Posterior cingulate gyrus (tissue), 11 donors: ENCODE results near the gene BRSK2.
A peak's percentile ranks its signal among the peaks of the same experiment; 100 is the strongest.
"Not testable (repeated sequence)": the region's sequence is repeated elsewhere in the genome, so short reads cannot be mapped to it uniquely, and the experiment has no call there.

Experiments used
- DNase-seq, 10 donors: peaks; one replicate each; pipeline versions ENCODE4 v3.0.0 to v3.0.0-alpha.2; 2020 to 2021; ENCODE audit warnings: mixed read lengths in 3 of 10
- intact Hi-C: fragments of 100-400 bp; cut with DNase I; formaldehyde crosslinking; loops from one replicate; pipeline ENCODE4 v1.15.1; 2023

The BRSK2 gene

DNA sequence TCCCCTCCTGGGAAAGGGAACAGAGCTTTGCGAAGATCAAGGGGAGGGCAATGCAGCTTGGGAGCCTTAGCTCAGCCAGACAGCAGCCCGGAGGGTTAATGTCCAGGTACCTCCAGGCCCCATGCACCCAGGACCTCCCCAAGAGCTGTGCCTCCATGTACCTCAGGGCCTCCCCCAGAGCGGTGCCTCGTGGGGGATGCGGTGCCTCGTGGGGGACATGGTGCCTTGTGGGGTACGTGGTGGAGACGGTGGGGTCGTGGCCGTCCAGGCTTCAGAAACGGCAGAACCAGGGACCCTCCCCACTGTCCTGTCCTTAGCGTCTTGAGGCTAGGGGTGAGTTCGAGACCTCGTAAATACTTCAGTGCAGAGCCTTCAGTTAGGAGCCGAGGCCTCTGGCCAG, 33.2 kb downstream of the BRSK2 start:
- intact Hi-C loops: no loop called here
- no peak for DNase-seq

DNA sequence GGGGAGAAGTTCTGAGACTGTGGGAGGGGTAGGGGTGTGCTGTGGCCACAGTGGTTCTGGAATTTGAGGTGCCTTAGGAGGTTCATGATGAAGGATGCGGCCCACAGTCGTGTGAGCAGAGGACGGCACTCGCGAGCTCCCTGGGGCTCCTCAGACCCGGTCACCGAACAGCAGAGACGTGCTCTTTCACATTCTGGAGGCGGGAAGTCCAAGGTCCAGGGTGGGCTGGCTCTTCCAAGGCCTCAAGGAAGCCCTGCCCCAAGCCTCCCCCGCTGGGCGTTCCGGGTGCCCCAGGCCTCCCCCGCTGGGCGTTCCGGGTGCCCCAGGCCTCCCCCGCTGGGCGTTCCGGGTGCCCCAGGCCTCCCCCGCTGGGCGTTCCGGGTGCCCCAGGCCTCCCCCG, 33.7 kb downstream of the BRSK2 start:
- intact Hi-C loops, DNase-seq: not testable (repeated sequence)

DNA sequence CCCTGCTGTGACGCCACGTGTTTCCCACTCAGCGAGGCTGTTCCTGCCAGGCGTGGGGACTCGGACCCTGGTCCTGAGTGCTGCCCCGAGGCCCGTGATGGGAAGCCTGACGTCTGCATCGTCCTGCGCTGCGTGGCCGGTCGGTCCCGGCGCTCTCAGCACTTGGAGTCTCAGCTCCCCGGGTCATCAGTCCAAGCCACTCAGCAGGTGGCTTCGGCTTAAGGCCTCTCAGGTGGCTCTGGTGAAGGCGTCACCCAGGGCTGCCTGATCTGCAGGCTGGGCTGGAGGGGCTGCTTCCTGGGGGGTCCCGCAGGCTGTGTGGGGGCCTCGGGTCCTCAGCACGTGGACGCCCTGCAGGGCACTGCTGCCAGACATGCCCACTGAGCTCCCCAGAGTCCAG, 35.3 kb downstream of the BRSK2 start:
- intact Hi-C loops: no loop called here
- DNase-seq: no peak

DNA sequence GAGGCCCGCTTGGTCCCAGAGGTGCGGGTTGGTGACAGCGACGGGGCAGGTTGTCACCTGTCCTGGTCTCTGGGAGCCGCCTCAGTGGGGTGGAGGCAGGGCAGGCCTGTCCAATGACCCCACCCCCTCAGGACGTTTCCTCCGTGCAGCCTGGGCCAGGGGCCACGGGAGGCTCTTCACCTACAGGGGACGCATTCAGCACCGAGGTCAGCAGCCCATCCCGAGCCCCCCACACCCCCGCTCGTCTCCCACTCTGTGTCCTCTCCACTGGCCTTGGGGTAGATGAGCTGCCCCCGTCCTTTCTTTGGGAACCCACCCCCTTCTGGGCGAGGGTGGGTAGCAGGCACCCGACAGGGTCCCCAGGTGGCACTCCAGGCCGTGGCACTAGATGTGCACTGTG, 35.7 kb downstream of the BRSK2 start:
- DNase-seq: no peak
- intact Hi-C loops: no loop called here

DNA sequence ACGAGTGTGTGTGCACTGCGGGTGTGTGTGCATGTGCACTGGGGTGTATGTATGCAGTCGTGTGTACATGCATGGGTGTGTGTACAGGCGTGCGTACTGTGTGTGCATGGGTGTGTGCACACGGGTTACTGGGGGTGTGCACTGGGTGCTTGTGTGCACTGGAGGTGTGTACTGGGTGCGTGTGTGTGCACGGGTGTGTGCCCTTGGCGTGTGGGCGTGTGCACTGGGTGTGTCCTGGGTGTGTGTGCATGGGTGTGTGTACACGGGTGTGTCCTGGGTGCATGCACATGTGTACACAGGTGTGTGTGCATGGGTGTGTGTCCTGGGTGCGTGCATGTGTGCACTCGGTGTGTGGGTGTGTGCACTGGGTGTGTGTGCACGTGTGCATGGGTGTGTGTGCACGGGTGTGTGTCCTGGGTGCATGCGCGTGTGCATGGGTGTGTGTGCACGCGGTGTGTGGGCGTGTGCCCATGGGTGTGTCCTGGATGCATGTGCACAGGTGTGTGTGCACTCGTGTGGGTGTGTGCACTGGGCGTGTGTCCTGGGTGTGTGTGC, 39.1 kb downstream of the BRSK2 start:
- intact Hi-C loops: no loop called here
- DNase-seq: no peak

DNA sequence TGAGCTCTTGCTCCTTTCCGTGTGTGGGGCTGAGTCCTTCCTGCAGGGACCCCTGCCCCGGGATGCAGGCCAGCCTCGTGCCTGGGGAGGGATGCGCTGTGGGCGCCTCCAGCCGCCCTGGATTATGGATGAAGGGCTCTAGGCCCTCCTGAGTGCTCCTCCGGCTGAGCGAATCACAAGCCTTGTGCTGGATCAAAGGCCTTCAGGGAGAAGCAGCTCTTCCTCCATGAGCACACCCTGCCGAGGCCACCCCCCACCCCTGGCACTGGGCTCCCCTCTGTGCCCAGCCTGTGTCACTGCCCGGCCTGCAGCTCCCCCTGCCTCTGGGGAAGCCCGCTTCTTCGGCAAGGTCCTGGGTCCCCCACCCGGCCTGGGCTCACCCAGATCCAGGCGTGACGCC, 43.8 kb downstream of the BRSK2 start:
- no peak for DNase-seq
- intact Hi-C loops: no loop called here

DNA sequence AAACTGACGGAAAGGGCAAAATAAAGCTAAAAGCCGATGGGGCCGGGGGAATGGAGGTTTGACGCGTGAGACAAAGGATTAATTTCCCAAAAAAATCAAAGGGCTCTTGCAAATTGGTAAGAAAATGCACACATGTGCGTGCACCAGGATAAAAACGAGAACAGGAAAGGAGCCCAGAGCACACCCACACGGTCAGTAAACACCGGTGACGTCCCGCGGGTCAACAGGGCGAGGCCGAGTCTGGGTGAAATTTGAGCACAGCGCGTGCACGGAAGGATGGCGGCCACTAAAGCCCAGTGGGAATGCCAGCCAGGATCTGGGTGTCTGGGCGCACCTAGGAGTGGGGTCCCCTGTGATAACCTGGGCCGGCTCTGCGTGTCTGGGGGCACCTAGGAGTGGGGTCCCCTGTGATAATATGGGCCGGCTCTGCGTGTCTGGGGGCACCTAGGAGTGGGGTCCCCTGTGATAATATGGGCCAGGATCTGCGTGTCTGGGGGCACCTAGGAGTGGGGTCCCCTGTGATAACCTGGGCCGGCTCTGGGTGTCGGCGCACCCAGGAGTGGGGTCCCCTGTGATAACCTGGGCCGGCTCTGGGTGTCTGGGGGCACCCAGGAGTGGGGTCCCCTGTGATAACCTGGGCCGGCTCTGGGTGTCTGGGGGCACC, 44.4 kb downstream of the BRSK2 start:
- intact Hi-C loops: no loop called here
- no peak for DNase-seq

DNA sequence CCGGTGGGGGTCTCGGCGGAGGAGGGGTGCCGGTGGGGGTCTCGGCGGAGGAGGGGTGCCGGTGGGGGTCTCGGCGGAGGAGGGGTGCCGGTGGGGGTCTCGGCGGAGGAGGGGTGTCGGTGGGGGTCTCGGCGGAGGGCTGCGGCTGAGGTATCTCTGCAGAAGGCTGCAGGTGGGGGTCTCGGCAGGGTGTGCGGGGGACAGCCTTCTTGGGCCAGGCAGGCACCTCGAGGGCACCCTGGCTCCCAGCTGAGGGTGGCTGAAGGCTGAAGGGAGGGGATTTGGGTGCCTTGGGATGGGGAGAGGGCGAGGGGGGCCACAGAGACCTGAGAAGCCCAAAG, 45.7 kb downstream of the BRSK2 start:
- DNase-seq, intact Hi-C loops: not testable (repeated sequence)

DNA sequence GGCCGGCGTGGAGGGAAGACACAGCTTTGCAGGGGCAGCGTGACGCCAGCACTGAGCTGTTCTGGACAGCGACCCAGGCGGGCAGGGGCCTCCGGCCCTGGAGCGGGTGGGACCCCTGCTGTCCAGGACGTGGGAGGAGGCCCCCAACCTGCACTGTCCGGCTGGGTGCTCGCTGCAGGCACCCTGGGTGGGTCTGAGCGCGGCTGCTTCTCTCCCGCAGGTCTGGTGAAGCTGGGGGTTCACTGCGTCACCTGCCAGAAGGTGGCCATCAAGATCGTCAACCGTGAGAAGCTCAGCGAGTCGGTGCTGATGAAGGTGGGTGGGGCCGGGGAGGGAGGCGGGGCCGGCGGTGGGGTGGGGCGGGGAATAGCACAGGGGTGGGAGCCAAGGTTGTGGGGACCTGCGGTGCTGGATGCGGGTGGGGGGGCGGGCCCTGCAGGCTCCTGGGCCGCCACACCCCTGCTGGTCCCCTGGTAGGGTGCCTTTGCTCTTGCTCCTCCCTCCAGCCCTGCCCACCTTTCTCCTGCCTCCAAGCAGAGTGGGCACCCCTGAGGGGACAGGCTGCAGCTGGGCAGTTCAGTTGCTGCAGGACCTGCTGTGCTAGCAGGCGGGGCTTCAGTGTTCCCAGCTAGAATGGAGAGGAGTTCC, 46.2 kb downstream of the BRSK2 start:
- DNase-seq: no peak
- intact Hi-C loops: no loop called here

DNA sequence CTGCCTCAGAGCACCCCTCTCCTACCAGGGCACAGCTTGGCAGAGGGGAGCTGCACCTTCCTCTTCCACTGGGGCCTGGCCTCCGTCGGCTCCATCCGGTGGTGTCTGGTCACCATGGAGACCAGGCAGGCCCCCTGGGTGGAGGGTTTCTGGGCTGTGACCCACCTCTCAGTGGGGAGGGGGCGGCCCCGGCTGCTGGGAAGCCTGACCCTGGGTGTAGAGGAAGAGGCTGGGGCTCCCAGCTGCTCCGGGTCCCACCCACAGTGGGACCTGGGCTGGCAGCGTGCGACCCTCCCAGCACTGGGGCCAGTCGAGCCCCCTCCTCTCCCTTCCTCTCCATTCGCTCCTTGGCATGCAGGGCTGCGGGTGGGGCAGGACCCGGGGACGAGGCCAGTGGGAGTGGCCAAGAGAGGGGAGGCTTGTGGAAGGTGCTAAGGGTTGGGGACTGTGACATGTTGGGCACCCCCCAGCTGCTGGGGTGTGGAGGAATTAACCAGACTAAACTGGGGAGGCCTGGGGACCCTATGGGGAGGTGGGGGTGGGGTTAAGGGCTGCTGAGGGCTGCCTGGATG, 46.8 kb downstream of the BRSK2 start:
- DNase-seq: no peak
- intact Hi-C loops: no loop called here

DNA sequence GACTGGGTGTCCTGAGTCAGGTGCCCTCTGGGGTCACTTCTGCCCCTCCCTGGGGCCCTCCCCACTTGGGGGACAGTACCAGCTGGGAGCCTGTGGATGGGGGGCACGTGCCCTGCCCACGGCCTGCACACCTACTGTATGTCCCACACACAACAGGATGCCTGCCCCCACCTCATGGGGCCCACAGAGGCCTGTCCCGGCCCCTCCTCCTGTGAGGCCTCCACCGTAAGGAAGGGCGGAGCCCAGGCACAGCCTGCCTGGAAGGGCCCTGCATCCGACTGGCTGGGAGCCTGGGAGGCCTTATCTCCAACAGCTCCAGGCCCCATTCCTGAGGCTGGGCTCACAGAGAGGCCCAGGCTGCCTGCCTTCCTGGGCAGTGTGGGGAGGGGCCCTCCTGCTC, 47.8 kb downstream of the BRSK2 start:
- intact Hi-C loops: no loop called here
- DNase-seq: no peak

DNA sequence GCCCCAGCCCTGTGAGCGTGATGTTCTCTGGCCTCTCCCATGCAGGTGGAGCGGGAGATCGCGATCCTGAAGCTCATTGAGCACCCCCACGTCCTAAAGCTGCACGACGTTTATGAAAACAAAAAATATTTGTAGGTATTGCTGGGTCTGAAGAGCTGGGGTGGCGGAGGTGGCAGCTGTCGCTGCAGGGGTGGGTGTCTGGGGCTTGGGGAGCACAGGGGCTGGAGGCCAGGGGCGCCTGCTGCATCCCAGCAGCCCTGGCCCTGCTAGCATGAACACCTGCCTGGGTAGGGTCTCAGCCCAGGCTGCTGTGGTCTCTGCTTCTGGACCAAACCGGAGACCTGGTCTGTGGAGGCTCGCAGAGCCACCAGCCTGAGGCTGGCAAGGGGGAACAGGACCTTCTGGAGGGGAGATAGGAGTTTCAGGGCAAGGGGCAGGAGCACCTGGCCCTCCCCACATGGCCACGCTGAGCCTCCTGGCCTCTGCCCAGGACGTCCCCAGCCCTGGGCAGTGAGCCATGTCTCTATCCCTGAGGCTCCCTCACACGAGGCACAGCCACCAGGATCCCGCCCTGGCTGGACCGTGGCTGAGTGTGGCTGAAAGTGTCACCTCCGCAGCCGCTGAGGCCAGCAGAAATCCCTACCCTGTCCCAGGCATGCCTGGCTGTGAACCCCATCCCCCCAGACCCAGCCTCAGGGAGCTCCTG, 48.7 kb downstream of the BRSK2 start:
- intact Hi-C loops: no loop called here

DNA sequence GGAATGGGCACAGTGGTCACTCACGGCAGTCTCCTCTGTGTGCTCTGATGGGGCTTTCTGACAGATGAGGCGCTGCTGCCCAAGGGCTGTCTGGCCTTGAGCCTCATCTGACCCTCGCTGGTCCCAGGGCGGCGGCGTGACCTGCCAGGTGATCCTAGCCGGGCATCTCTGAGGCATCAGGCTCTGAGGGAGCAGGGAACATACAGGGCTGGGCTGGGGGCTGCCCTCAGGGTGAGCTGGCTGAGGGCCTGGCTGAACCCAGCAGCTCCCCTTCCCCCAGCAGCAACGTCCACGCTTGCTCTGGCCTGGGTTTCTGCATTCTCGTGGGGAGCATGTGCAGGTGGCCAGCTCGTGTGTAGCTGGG, 49.2 kb downstream of the BRSK2 start:
- intact Hi-C loops: no loop called here
- DNase-seq: no peak

More for the DNA sequence above, 48.7 kb downstream of the BRSK2 start:
- DNase-seq: no peak

DNA sequence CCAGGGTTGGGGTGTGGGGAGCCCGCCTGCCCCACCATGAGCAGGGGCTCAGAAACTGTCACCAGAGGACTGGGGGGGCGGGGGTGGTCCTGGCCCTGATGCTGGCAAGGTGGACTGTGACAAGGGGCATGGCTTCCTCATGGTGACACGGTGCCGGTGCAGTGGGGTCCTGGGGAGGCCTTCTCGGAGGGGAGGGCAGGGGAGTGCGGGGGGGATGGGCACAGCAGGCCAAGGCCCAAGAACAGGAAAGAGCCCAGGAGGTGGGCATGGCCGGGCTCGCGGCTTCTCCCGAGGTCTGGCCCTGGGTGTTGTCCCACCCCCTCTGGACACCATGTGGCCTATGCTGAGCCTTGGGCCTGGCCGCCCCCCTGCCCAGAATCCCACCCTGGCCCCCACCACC, 49.6 kb downstream of the BRSK2 start:
- no peak for DNase-seq
- intact Hi-C loops: no loop called here

DNA sequence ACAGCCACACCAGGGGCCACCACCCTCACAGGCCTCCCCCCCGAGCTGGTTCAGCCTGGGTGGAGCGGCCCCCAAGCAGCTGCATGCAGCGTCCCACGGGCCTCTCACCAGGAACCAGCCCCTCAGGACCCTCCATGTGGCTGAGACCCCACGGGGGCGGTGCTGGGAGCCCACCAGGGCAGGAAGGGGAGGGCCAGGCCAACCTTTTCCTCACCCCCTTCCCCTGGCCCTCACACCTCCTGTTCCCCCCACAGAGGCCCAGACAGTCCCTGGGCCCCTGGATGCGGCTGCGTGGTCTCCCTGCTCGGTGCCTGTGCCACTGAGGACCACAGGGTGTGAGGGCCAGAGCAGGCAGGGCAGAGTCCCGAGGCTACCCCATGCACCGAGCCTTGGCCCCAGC, 50.3 kb downstream of the BRSK2 start:
- intact Hi-C loops: no loop called here

DNA sequence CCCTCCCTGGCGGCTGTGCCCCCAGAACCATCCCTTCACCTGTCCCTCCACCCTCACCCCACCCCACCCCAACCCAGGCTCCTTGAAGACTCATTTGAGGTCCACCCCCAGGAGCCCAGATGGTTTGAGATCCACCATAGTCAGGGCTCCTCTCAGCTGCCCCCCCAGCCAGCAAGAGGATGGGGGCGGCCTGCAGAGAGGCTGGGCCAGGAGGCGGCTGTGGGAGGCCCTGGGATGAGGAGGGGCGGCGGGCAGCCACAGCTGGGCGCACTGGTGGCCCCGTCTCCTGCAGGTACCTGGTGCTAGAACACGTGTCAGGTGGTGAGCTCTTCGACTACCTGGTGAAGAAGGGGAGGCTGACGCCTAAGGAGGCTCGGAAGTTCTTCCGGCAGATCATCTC, 50.8 kb downstream of the BRSK2 start:
- DNase-seq: no peak
- intact Hi-C loops: no loop called here

More for the DNA sequence above, 50.3 kb downstream of the BRSK2 start:
- DNase-seq: no peak

DNA sequence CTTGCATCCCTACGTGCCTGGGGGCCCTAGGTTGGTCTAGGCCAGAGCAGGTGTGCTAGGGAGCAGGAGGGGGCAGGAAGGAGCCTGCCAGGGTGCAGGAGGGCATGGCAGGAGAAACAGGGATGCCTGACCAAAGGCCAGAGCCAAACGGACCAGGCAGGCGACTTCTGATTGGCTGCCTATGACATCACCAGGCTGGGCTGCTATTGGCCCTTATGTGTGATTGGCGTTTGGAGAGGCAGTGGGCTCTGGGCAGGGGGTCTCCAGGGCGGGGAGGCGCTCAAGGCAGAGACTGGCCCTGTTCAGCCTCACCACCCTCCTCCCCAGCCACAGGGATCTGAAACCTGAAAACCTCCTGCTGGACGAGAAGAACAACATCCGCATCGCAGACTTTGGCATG, 52.4 kb downstream of the BRSK2 start:
- intact Hi-C loops: no loop called here
- DNase-seq: peak in 4 of 10 donors; percentile 41 to 92 (median 46)

DNA sequence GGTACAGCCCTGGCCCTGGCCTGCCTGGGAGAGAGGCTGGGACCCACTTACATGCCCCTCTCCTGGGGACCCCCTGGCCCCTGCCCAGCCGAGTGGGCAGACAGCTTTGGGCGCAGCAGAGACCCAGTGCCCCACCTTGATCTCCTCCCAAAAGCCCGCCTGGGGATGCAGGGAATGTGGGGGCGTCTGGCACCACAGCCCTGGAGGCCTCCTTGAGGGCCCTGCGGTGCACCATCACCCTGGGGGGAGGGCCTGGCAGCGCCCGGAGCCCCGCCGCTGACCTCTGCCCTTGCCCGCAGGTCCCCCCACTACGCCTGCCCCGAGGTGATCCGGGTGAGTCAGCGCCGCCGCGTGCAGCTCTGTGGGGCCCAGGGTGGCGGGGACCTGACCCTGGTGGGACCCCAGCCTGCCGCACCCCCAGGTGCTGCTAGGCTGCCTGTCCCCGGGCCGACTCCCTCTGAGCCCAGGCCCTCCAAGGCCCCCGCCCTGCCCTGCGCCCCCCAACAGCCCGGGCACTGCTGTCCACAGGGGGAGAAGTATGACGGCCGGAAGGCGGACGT, 53.2 kb downstream of the BRSK2 start:
- no peak for DNase-seq
- intact Hi-C loops: no loop called here

DNA sequence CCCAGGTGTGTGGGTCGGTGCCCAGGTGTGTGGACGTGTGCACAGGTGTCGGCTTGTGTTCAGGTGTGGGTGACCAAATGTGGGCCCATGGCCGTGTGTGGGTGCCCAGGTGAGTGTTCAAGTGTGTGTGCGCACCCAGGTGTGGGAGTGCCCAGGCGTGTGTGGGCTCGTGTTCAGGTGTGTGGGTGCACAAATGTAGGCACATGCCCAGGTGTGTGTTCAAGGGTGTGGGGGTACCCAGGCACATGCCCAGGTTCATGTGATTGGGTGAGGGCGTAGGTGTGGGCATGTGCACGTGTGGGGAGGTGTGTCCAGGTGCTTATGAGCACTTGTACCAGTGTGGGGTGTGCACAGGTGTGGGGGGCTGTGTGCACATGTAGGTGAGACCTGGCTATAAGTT, 54.0 kb downstream of the BRSK2 start:
- no peak for DNase-seq
- intact Hi-C loops: no loop called here

DNA sequence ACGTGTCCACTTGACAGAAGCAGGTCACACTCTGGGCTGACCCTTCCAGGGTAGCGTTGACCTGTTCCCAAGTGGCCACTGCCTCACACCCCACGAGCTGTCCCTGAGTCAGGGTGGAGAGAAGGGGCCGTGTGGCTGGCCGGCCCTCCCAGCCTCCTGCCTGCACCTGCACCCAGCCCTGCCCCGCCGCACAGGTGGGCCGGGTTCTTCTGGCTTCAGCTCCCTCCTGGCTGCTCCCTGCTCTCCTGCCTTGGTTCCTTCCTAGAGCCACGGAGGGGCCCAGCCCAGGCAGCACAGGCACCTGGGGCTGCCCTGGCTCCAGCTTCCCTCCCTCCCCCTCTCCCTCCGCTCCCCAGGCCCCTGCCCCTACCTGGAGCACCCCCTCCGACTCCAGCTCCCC, 54.6 kb downstream of the BRSK2 start:
- intact Hi-C loops: no loop called here
- no peak for DNase-seq

DNA sequence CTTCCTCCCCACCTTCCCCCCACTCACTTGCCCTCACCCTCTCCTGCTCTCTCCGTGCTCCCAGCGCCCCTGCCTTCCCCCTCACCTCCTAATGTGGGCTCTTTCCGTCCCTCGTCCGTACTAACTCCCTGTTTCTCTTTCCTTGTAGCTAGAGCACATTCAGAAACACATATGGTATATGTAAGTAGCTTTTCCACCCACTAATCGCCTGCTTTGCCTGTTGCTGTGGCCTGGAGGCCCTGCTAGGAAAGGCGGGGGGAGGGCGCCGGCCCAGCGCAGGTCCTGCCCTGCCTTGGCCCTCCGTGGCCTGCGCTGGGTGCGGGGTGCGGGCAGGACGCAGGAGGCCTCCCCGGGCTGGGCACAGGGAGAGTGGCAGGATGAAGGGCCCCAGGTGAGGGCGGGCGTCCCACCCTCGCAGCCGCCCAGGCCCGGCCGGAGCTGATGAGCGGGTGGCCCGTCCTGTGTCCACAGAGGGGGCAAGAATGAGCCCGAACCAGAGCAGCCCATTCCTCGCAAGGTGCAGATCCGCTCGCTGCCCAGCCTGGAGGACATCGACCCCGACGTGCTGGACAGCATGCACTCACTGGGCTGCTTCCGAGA, 55.2 kb downstream of the BRSK2 start:
- DNase-seq: no peak
- intact Hi-C loops: loop anchor here (5.0 kb wide), 1 partner anchor 48 kb away; no protein-coding TSS in a partner anchor
